ENCODE results near the gene OPN3. TPM values are rescaled to one million over a fixed set of nuclear protein-coding genes. Genes with fewer than 3 reads are reported as not detected.

Gene OPN3
- total RNA-seq, 1 experiment from 2014 or later, result 10.0 TPM

DNA sequence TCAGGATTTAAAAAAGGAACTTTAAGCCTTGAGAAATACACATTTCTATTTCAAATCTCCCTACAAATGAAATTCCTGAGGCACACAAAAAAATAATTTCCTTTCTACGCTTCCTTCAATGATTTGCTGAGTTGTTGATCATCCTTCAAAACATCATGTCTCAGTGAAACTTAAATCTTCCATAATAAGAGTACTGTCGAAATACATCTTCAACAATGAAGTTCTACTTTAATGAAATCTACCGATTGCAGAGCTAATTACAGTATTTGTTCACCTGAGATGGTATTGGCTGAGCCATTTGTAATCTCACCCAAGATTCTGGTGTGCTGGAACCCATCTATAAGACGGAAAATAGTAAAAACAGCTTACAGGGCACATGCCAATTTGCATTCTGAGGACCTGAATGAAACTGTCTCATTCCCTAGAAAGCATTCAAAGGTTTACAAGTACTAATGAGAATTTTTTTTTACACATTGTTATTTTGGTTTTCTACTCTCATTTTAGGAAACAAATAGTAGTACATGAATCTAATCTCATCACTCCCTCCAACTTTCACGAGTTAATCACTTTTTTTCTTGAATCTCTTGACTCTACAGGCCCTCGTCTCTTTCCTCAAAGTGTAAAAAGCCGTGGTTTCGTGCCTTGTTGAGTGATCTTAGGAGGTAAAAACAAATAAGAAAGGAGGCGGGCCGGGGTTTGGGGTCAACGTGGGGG lies 1.1 kb downstream of the OPN3 start:
- Histone ChIP-seq H3K23ac (ENCODE audit: insufficient read length, low read depth, low read length) (no peak overlapping the region), H3K14ac (ENCODE audit: insufficient read depth, low read length) (no peak overlapping the region), H4K5ac (ENCODE audit: insufficient read length, low read depth, low read length) (no peak overlapping the region), H2BK120ac (ENCODE audit: low read depth, low read length, poor library complexity, severe bottlenecking) (no peak overlapping the region), H2BK12ac (ENCODE audit: insufficient read length, low read depth, low read length) (no peak overlapping the region), H2BK15ac (ENCODE audit: low read depth, low read length) (no peak overlapping the region), H2AFZ (ENCODE audit: low read length) (no peak overlapping the region), H2AK5ac (ENCODE audit: insufficient read length, low read length) (no peak overlapping the region), H3K56ac (ENCODE audit: insufficient read length, low read depth, low read length) (no peak overlapping the region), H3K4ac (ENCODE audit: low read depth, low read length) (no peak overlapping the region), H3K79me2 (ENCODE audit: insufficient read depth, low read length) (peaks cover 20% of the 10 kb centered on the region; the same call in 1 of the 2 replicates), H4K8ac (replicated peaks; ENCODE audit: insufficient read length, low read depth, low read length) (no peak overlapping the region), H4K20me1 (ENCODE audit: control insufficient read depth, insufficient read depth, insufficient read length) (no peaks in the 10 kb centered on the region), H4K91ac (ENCODE audit: insufficient read length, low read depth, low read length) (no peak overlapping the region), H3K4me1 (ENCODE audit: insufficient read depth, low read length) (peaks cover 6% of the 10 kb centered on the region; the same call in 1 of the 2 replicates), H3K9ac (ENCODE audit: extremely low read depth, insufficient read length, low read length) (peak overlapping the region; percentile 82), H3T11ph (ENCODE audit: low read length) (no peak overlapping the region), H3K4me2 (ENCODE audit: insufficient read depth, insufficient read length, low read length) (peak overlapping the region; percentile 87), H3K18ac (ENCODE audit: insufficient read length, low read depth, low read length) (peak overlapping the region; percentile 21), H3K79me1 (ENCODE audit: insufficient read depth, low read depth, low read length, poor library complexity, severe bottlenecking) (no peaks in the 10 kb centered on the region), H2BK5ac (ENCODE audit: insufficient read length, low read length) (no peak overlapping the region), H3K9me3 (ENCODE audit: control insufficient read depth, low read depth, low read length) (no peaks in the 10 kb centered on the region), H2BK20ac (ENCODE audit: low read depth, low read length, poor library complexity, severe bottlenecking) (no peak overlapping the region), H3K27ac (ENCODE audit: insufficient read length, low read depth, low read length) (no peak overlapping the region), H3K27me3 (ENCODE audit: insufficient read depth, low read length) (no peaks in the 10 kb centered on the region), H3K23me2 (ENCODE audit: insufficient read length, low read depth, low read length, poor library complexity, severe bottlenecking) (peaks cover 3% of the 10 kb centered on the region)
- H3K27ac Mint-ChIP-seq, result peak overlapping the region; percentile 2 to 56 (median 13); a peak in 4 of 7 replicates
- H3K36me3 Mint-ChIP-seq (ENCODE audit: insufficient read depth in 1 of 3, low read depth in 3 of 3), result peaks cover 23 to 40% (median 33%) of the 10 kb centered on the region in 3 experiments
- DNase-seq, result no peak
- peaks cover 13 to 17% of the 10 kb centered on the region in 2 experiments for H3K9me3 Mint-ChIP-seq
- peaks cover 21 to 23% of the 10 kb centered on the region in 2 experiments for H3K4me1 Mint-ChIP-seq
- peak overlapping the region; percentile 86 to 89 for H3K4me3 Mint-ChIP-seq
- peaks cover 16% of the 10 kb centered on the region for H3K27me3 Mint-ChIP-seq (ENCODE audit: low read depth)
- no CpG with 5 or more reads among the region's 11 CpGs for WGBS (ENCODE audit: extremely low coverage, insufficient read length, low lambda C conversion rate)
- no peak for TF ChIP-seq CTCF (conservative IDR thresholded peaks at IDR 0.05)

Measured in H9 (cell line).